Keratinocyte (primary cell): ENCODE measurements around the gene SIGLEC8. TPM values are rescaled to one million over a fixed set of nuclear protein-coding genes. Genes with fewer than 3 reads are reported as not detected.

Experiments
- DNase-seq: peaks from one replicate; pipeline ENCODE4 v3.0.0-alpha.2; 2011; ENCODE audit warnings: low read depth, missing footprints, low spot score
- FAIRE-seq: peaks from 2 replicates; lab custom pipeline; 2011; peaks lifted over from hg19 to GRCh38; lab: Jason Lieb, UNC
- H2AFZ ChIP-seq: 2 replicates; pipeline ENCODE4 v1.6.0; 2012; ENCODE audit warnings: low read length, control low read depth, inconsistent platforms; ENCODE audit not compliant: control insufficient read depth
- H3K27ac ChIP-seq: 2 replicates; pipeline ENCODE4 v1.5.1; 2011; ENCODE audit warnings: low read length; ENCODE audit not compliant: control insufficient read depth, insufficient read depth
- H3K27me3 ChIP-seq: 3 replicates; pipeline ENCODE4 v1.6.0; 2011; ENCODE audit warnings: low read length; ENCODE audit not compliant: control insufficient read depth, insufficient read depth; ENCODE audit errors: extremely low read depth
- H3K36me3 ChIP-seq, 2 experiments: 2 replicates in 1 of 2; 3 replicates in 1 of 2; pipeline ENCODE4 v1.5.1; 2011; ENCODE audit warnings: low read length in 2 of 2, mild to moderate bottlenecking in 1 of 2; ENCODE audit not compliant: control insufficient read depth in 2 of 2, insufficient read depth in 2 of 2; ENCODE audit errors: extremely low read depth in 1 of 2
- H3K4me1 ChIP-seq: 3 replicates; pipeline ENCODE4 v1.5.1; 2011; ENCODE audit warnings: low read length; ENCODE audit not compliant: control insufficient read depth, insufficient read depth; ENCODE audit errors: extremely low read depth
- H3K4me2 ChIP-seq: 3 replicates; pipeline ENCODE4 v1.6.0; 2011; ENCODE audit warnings: low read depth, low read length; ENCODE audit not compliant: control insufficient read depth, insufficient read depth; ENCODE audit errors: extremely low read depth
- H3K4me3 ChIP-seq, 3 experiments: fragments of 200-600 bp in 1 of 3; sonication (generic) in 1 of 3; 2 replicates in 2 of 3; 3 replicates in 1 of 3; pipeline ENCODE4 v1.5.1; 2011 to 2016; ENCODE audit warnings: low read length in 3 of 3, mild to moderate bottlenecking in 3 of 3, control low read depth in 2 of 3, inconsistent platforms in 1 of 3, low read depth in 1 of 3, mixed read lengths in 1 of 3, mixed run types in 1 of 3, moderate library complexity in 1 of 3; ENCODE audit not compliant: control insufficient read depth in 2 of 3, insufficient read depth in 2 of 3; ENCODE audit errors: extremely low read depth in 1 of 3
- H3K79me2 ChIP-seq: 2 replicates; pipeline ENCODE4 v1.6.0; 2012; ENCODE audit warnings: low read length; ENCODE audit not compliant: control insufficient read depth, insufficient read depth
- H3K9ac ChIP-seq: 3 replicates; pipeline ENCODE4 v1.6.0; 2011; ENCODE audit warnings: low read length; ENCODE audit not compliant: control insufficient read depth, insufficient read depth; ENCODE audit errors: extremely low read depth
- H3K9me1 ChIP-seq: 3 replicates; pipeline ENCODE4 v1.6.0; 2011; ENCODE audit warnings: low read length; ENCODE audit not compliant: control insufficient read depth, insufficient read depth; ENCODE audit errors: extremely low read depth
- H3K9me3 ChIP-seq: 2 replicates; pipeline ENCODE4 v1.5.1; 2012; ENCODE audit warnings: low read depth, low read length; ENCODE audit not compliant: control insufficient read depth
- H4K20me1 ChIP-seq: 3 replicates; pipeline ENCODE4 v1.6.0; 2011; ENCODE audit warnings: low read length; ENCODE audit not compliant: control insufficient read depth, insufficient read depth; ENCODE audit errors: extremely low read depth
- CTCF ChIP-seq, 3 experiments: IDR thresholded peaks in 1 of 3; conservative IDR thresholded peaks in 1 of 3; optimal IDR thresholded peaks in 1 of 3; 2 replicates in 2 of 3; 3 replicates in 1 of 3; pipeline versions ENCODE3 to v1.5.1; 2011; ENCODE audit warnings: low read length in 3 of 3, mild to moderate bottlenecking in 3 of 3, moderate library complexity in 2 of 3, control low read depth in 1 of 3, inconsistent platforms in 1 of 3; ENCODE audit not compliant: insufficient read depth in 2 of 3; ENCODE audit errors: extremely low read depth in 1 of 3
- EZH2 ChIP-seq: IDR thresholded peaks from one replicate; pipeline ENCODE4 v1.6.1; 2012; ENCODE audit warnings: inconsistent platforms, mild to moderate bottlenecking, low read length, moderate library complexity
- dilution Hi-C: fragments of 300-500 bp; cut with MboI; formaldehyde crosslinking; loops from one replicate; pipeline ENCODE4 v1.7.0; 2020; ENCODE audit warnings: low sequenced_read_pairs; ENCODE audit not compliant: extremely low pct_ligation_motif_present
- polyA plus RNA-seq, 5 experiments: library from polyadenylated mRNA; depleted of rRNA in 3 of 5; stranded (reverse) in 3 of 5; stranded (forward) in 1 of 5; unstranded in 1 of 5; fragments of >200 nt; gene quantifications; 1 replicate in 1 of 5; 2 replicates in 3 of 5; 3 replicates in 1 of 5; pipeline versions ENCODE4 v1.2.1 to v1.2.3, GENCODE V29; 2011 to 2012; ENCODE audit warnings: missing spikeins in 2 of 5, low read depth in 1 of 5, low replicate concordance in 1 of 5

SIGLEC8 gene
- polyA plus RNA-seq, 1 donor (not counting 4 experiments of a cell fraction or from before 2014, with no cell fraction given): not detected

GRCh38 chr19:51456541-51457290 lies 1.5 kb downstream of the SIGLEC8 start:
- no peak overlapping the region for H3K27ac ChIP-seq
- FAIRE-seq: no peak
- H3K4me1 ChIP-seq: no peaks in the 10 kb centered on the region

GRCh38 chr19:51450730-51451307 lies 7.4 kb downstream of the SIGLEC8 start:
- Histone ChIP-seq H3K4me1 (no peaks in the 10 kb centered on the region), H3K27ac (no peak overlapping the region), H2AFZ (no peak overlapping the region), H3K36me3 (no peaks in the 10 kb centered on the region), H3K27me3 (no peaks in the 10 kb centered on the region), H3K9me1 (no peaks in the 10 kb centered on the region), H3K79me2 (no peaks in the 10 kb centered on the region), H3K9ac (no peak overlapping the region), H3K4me2 (no peak overlapping the region), H3K4me3 (no peak overlapping the region), H4K20me1 (no peaks in the 10 kb centered on the region), H3K9me3 (no peaks in the 10 kb centered on the region)
- FAIRE-seq: no peak
- dilution Hi-C loops: no loop called here
- DNase-seq: no peak
- TF ChIP-seq EZH2 (no peak), CTCF (optimal IDR thresholded peaks at IDR 0.05 in 1 of 3, IDR thresholded peaks at IDR 0.05 in 1 of 3, conservative IDR thresholded peaks at IDR 0.05 in 1 of 3; ENCODE audit: extremely low read depth in 1 of 3, insufficient read depth in 2 of 3, low read length in 3 of 3) (no peak)

More at GRCh38 chr19:51456541-51457290, 1.5 kb downstream of the SIGLEC8 start:
- H3K27me3 ChIP-seq: no peaks in the 10 kb centered on the region
- H4K20me1 ChIP-seq: no peaks in the 10 kb centered on the region
- H3K79me2 ChIP-seq: no peaks in the 10 kb centered on the region
- no peaks in the 10 kb centered on the region for H3K9me1 ChIP-seq
- H2AFZ ChIP-seq: no peak overlapping the region
- dilution Hi-C loops: no loop called here
- no peak overlapping the region for H3K4me2 ChIP-seq
- no peak for DNase-seq
- no peaks in the 10 kb centered on the region for H3K9me3 ChIP-seq
- no peak overlapping the region for H3K4me3 ChIP-seq
- TF ChIP-seq CTCF (optimal IDR thresholded peaks at IDR 0.05 in 1 of 3, IDR thresholded peaks at IDR 0.05 in 1 of 3, conservative IDR thresholded peaks at IDR 0.05 in 1 of 3; ENCODE audit: extremely low read depth in 1 of 3, insufficient read depth in 2 of 3, low read length in 3 of 3) (no peak), EZH2 (no peak)
- H3K36me3 ChIP-seq: no peaks in the 10 kb centered on the region
- no peak overlapping the region for H3K9ac ChIP-seq
